ENCODE results near the gene CDH22. TPM values are rescaled to one million over a fixed set of nuclear protein-coding genes. Genes with fewer than 3 reads are reported as not detected.

CDH22 gene
- total RNA-seq, 3 donors from 2014 or later (not counting 1 experiment from before 2014, with no cell fraction given) = not detected

DNA sequence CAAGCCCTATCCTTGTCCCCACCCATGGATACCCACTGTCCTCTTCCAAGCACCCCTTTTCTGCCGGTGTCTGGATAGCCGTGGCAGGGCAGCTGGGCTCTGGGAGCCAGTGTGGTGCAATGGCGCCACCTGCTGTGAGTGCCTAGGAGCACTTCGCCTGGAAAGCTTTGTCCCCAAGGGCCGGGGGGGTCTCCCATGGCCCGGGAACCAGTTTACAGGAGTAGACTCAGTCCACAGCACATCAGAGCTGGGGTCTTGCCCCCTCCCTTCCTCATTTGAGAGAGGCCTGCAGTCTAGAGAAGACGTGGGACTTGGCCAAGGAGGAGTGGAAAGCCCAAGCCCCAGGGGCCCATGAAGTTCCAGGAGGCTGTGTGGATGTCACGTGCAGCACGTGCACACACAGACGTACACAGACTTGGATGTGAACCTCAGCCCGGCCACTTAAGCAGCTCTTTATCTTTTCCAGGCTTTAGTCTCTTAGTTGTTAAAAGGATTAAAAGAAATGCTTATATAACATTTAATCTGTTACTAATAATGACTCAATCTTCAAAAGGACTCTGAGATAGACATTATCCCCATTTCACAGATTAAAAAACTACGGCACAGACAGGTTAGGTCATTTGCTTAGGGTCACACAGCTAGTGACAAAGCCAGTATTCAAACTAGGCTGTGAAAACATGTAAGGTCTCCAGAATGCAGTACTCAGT is 40.9 kb upstream of the CDH22 start:
- Histone ChIP-seq H3K4me1 (ENCODE audit: control insufficient read depth, insufficient read depth, low read length) (no peaks in the 10 kb centered on the region), H3K9me3 (ENCODE audit: control insufficient read depth, insufficient read depth, low read length) (no peaks in the 10 kb centered on the region), H3K36me3 (ENCODE audit: control insufficient read depth, insufficient read depth, low read length) (peaks cover 9% of the 10 kb centered on the region), H3K27me3 (ENCODE audit: control insufficient read depth, insufficient read depth, low read length) (no peaks in the 10 kb centered on the region), H3K4me3 (ENCODE audit: low read length) (no peak overlapping the region), H3K27ac (ENCODE audit: low read length) (no peak overlapping the region)
- peaks cover 10 to 31% of the 10 kb centered on the region in 2 donors for H3K4me1 Mint-ChIP-seq
- H3K9me3 Mint-ChIP-seq = no peaks in the 10 kb centered on the region
- no peak overlapping the region for H3K27ac Mint-ChIP-seq
- ATAC-seq = peak in 2 of 3 donors; percentile 41 to 65
- no peaks in the 10 kb centered on the region for H3K36me3 Mint-ChIP-seq
- no peak overlapping the region for H3K4me3 Mint-ChIP-seq
- TF ChIP-seq, protein P1, sequence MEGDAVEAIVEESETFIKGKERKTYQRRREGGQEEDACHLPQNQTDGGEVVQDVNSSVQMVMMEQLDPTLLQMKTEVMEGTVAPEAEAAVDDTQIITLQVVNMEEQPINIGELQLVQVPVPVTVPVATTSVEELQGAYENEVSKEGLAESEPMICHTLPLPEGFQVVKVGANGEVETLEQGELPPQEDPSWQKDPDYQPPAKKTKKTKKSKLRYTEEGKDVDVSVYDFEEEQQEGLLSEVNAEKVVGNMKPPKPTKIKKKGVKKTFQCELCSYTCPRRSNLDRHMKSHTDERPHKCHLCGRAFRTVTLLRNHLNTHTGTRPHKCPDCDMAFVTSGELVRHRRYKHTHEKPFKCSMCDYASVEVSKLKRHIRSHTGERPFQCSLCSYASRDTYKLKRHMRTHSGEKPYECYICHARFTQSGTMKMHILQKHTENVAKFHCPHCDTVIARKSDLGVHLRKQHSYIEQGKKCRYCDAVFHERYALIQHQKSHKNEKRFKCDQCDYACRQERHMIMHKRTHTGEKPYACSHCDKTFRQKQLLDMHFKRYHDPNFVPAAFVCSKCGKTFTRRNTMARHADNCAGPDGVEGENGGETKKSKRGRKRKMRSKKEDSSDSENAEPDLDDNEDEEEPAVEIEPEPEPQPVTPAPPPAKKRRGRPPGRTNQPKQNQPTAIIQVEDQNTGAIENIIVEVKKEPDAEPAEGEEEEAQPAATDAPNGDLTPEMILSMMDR (IDR thresholded peaks at IDR 0.05) = peak; percentile 62
- no peaks in the 10 kb centered on the region for H3K27me3 Mint-ChIP-seq (ENCODE audit: low read depth in 2 of 2)
- intact Hi-C loops (cut with micrococcal nuclease) = no loop called here
- 77% methylated on average over 11 of the region's 12 CpGs for WGBS (ENCODE audit: insufficient coverage)
- peak; percentile 26 to 72 for DNase-seq

DNA sequence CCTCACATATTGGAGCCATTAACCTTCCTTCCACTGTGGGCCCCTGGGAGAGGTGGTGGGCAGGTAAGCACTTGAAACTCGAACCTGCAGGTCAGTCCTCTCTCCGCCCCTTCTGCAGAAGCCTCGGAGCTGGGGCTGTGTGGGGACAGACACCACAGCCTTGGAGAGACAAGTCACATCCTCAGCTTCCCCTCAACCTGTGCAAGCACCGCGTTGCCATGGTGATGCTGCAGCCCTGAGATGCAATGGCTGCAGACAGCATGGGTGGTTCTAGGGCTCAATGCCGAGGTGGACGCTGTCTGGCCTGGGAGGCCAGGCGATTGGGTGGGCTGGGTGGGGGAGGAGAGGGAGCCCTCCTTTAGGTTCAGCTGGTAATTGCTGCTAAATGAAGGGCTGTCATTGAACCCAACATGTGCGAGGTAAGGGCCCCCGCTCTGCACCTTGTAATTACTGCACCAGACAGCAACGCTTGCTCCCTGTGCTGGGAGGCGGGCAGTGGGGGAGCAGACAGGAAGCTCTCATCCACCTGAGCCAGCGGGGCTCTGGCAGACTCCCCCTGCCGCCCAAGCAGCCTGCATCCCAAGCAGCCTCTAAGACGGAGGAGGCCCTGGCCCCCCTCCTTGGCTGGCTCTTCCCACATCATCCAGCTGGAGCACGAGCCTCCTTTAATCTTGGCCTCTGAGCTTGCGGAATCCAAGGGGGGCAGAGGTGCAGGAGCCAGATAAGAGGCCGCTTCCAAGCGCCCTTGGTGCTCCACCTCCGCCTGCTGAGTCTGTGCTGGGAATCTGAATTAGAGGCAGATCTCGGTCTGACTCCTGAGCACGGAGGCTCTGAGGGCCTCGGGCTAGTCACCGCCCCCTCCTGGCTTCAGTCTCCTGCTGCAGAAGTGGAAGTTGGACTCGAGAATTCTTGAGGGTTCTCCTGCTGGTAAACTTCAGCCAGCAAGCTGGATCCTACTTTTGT is 39.8 kb upstream of the CDH22 start:
- intact Hi-C loops (cut with micrococcal nuclease) = no loop called here
- Mint-ChIP-seq H3K4me1 (peaks cover 12 to 30% of the 10 kb centered on the region in 2 donors), H3K4me3 (no peak overlapping the region), H3K9me3 (no peaks in the 10 kb centered on the region), H3K36me3 (no peaks in the 10 kb centered on the region), H3K27ac (no peak overlapping the region), H3K27me3 (ENCODE audit: low read depth in 2 of 2) (peaks cover 1 to 2% of the 10 kb centered on the region in 2 donors)
- 91% methylated on average over 25 of the region's 25 CpGs for WGBS (ENCODE audit: insufficient coverage)
- Histone ChIP-seq H3K4me1 (ENCODE audit: control insufficient read depth, insufficient read depth, low read length) (peaks cover 9% of the 10 kb centered on the region), H3K36me3 (ENCODE audit: control insufficient read depth, insufficient read depth, low read length) (peaks cover 9% of the 10 kb centered on the region), H3K27ac (ENCODE audit: low read length) (no peak overlapping the region), H3K27me3 (ENCODE audit: control insufficient read depth, insufficient read depth, low read length) (peaks cover 4% of the 10 kb centered on the region), H3K4me3 (ENCODE audit: low read length) (no peak overlapping the region), H3K9me3 (ENCODE audit: control insufficient read depth, insufficient read depth, low read length) (no peaks in the 10 kb centered on the region)
- no peak for ATAC-seq
- TF ChIP-seq, protein P1 (IDR thresholded peaks at IDR 0.05) = no peak
- DNase-seq = no peak

DNA sequence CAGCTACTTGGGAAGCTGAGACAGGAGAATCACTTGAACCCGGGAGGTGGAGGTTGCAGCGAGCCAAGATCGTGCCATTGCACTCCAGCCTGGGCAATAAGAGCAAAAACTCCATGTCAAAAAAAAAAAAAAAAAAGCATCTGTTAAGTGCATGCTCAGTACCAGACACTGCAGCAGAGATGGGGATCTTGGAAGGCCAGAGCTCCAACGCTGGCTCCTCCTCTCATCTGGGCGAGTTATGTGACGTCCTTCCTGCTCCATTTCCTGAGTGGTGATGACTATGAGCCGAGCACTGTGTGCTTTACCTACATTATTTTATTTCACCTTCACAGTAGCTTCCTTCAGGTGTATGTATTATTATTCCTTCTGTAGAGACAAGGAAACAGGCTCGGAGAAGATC is 38.5 kb upstream of the CDH22 start:
- no peak overlapping the region for H3K27ac Mint-ChIP-seq
- ATAC-seq (no peak), DNase-seq (no peak)
- Histone ChIP-seq H3K9me3 (ENCODE audit: control insufficient read depth, insufficient read depth, low read length) (no peaks in the 10 kb centered on the region), H3K4me1 (ENCODE audit: control insufficient read depth, insufficient read depth, low read length) (peaks cover 12% of the 10 kb centered on the region), H3K27me3 (ENCODE audit: control insufficient read depth, insufficient read depth, low read length) (peaks cover 4% of the 10 kb centered on the region), H3K36me3 (ENCODE audit: control insufficient read depth, insufficient read depth, low read length) (peaks cover 9% of the 10 kb centered on the region), H3K4me3 (ENCODE audit: low read length) (no peak overlapping the region), H3K27ac (ENCODE audit: low read length) (no peak overlapping the region)
- H3K4me3 Mint-ChIP-seq = no peak overlapping the region
- H3K27me3 Mint-ChIP-seq (ENCODE audit: low read depth in 2 of 2) = peaks cover 11 to 16% of the 10 kb centered on the region in 2 donors
- no peaks in the 10 kb centered on the region for H3K36me3 Mint-ChIP-seq
- TF ChIP-seq, protein P1 (IDR thresholded peaks at IDR 0.05) = no peak
- no peaks in the 10 kb centered on the region for H3K9me3 Mint-ChIP-seq
- 80% methylated on average over 7 of the region's 8 CpGs for WGBS (ENCODE audit: insufficient coverage)
- H3K4me1 Mint-ChIP-seq = peaks cover 17 to 29% of the 10 kb centered on the region in 2 donors
- intact Hi-C loops (cut with micrococcal nuclease) = no loop called here
